ENCODE data around the gene SIGLEC15. TPM values are rescaled to one million over a fixed set of nuclear protein-coding genes. Genes with fewer than 3 reads are reported as not detected.

SIGLEC15 gene
- total and polyA plus RNA-seq, 10 of the 15 experiments (the other 5 are each of a cell fraction or from before 2014, with no cell fraction given): 0.09 to 0.45 TPM; not detected in 8

GRCh38 chr18:45835057-45835636, 9.7 kb downstream of the SIGLEC15 start:
- Histone ChIP-seq H4K20me1 (ENCODE audit: control insufficient read depth, insufficient read depth) (no peaks in the 10 kb centered on the region), H3K4me3 (no peak overlapping the region), H3K36me3 (ENCODE audit: control insufficient read depth in 2 of 2, insufficient read depth in 2 of 2, low read length in 1 of 2) (no peaks in the 10 kb centered on the region), H3K9ac (ENCODE audit: control insufficient read depth, insufficient read depth, low read length) (no peak overlapping the region), H3K79me2 (ENCODE audit: control insufficient read depth, insufficient read depth, low read length) (no peaks in the 10 kb centered on the region), H3K4me1 (ENCODE audit: control insufficient read depth, insufficient read depth, low read length) (no peaks in the 10 kb centered on the region), H3K9me3 (replicated peaks; ENCODE audit: control insufficient read depth, insufficient read depth, low read length) (no peaks in the 10 kb centered on the region; the same call in 2 of the 3 replicates), H3K4me2 (ENCODE audit: control insufficient read depth, insufficient read depth) (no peak overlapping the region), H3K27ac (ENCODE audit: control insufficient read depth, insufficient read depth) (no peak overlapping the region), H2AFZ (ENCODE audit: control insufficient read depth, low read depth, low read length) (no peak overlapping the region), H3K27me3 (replicated peaks in 1 of 2; ENCODE audit: control insufficient read depth in 2 of 2, insufficient read depth in 2 of 2, low read length in 1 of 2) (peaks cover 0 to 4% of the 10 kb centered on the region in 2 experiments; a peak in 1 of 4 replicates)
- in situ Hi-C loops (cut with MboI): no loop called here
- FAIRE-seq: no peak
- BruUV-seq (replicated peaks): no TSS peak
- intact Hi-C loops (cut with micrococcal nuclease; ENCODE audit: unreplicated experiment): no loop called here
- no peak for DNase-seq (ENCODE audit: low read depth, low spot score)
- ATAC-seq: no peak
- ChIA-PET SMC1A (ENCODE audit: uncharacterized antibody, unreplicated experiment) (interaction anchor here (0.7 kb wide), 1 partner anchor 47 kb away, joined by 3 read pairs; no protein-coding TSS in a partner anchor), POLR2A (no interaction called here), CTCF (interaction anchor here (0.9 to 1.4 kb wide), 3 partner anchors 32 to 113 kb away, joined by 3 read pairs; no protein-coding TSS in a partner anchor), RAD21 (ENCODE audit: unreplicated experiment) (no interaction called here)
- no peak for TF ChIP-seq NR2C1 (IDR thresholded peaks at IDR 0.05)
- no peak for TF ChIP-seq CEBPB (IDR thresholded peaks at IDR 0.05; ENCODE audit: borderline replicate concordance in 1 of 2, low read depth in 2 of 2, low read length in 2 of 2)
- TF ChIP-seq ZSCAN29 (IDR thresholded peaks at IDR 0.05): no peak
- no peak for TF ChIP-seq IKZF2 (IDR thresholded peaks at IDR 0.05)
- TF ChIP-seq WRNIP1 (IDR thresholded peaks at IDR 0.05; ENCODE audit: borderline replicate concordance, low read depth, low read length): no peak
- no peak for TF ChIP-seq HSF1 (IDR thresholded peaks at IDR 0.05; ENCODE audit: low read depth, low read length)
- TF ChIP-seq EGR1 (IDR thresholded peaks at IDR 0.05; ENCODE audit: borderline replicate concordance in 1 of 2, low read depth in 2 of 2, low read length in 2 of 2): no peak
- no peak for TF ChIP-seq BACH1 (IDR thresholded peaks at IDR 0.05; ENCODE audit: borderline replicate concordance)
- no peak for TF ChIP-seq CREM (IDR thresholded peaks at IDR 0.05; ENCODE audit: low read depth)
- TF ChIP-seq ZNF622 (IDR thresholded peaks at IDR 0.05): no peak
- WGBS (ENCODE audit: insufficient coverage, insufficient replicate concordance, low lambda C conversion rate, missing lambda C conversion rate): 19% methylated on average over 3 of the region's 3 CpGs

Measured in GM12878 (cell line).